Sigmoid colon (tissue), 7 donors: ENCODE data around the gene IFITM2. TPM values are rescaled to one million over a fixed set of nuclear protein-coding genes. Genes with fewer than 3 reads are reported as not detected.

Source experiments
- DNase-seq: peaks from one replicate; pipeline ENCODE4 v3.0.0-alpha.2; 2019
- H3K27ac ChIP-seq, 4 donors: fragments of 200-600 bp; sonication (generic); one replicate each; pipeline ENCODE4 v1.5.1; 2016 to 2019; ENCODE audit warnings: mild to moderate bottlenecking in 1 of 4
- H3K27me3 ChIP-seq, 3 donors: fragments of 200-600 bp; sonication (generic); one replicate each; pipeline ENCODE4 v1.5.1; 2019; ENCODE audit warnings: mild to moderate bottlenecking in 1 of 3
- H3K36me3 ChIP-seq, 4 donors: fragments of 200-600 bp; sonication (generic); one replicate each; pipeline ENCODE4 v1.5.1; 2016 to 2019
- H3K4me1 ChIP-seq, 4 donors: fragments of 200-600 bp; sonication (generic); one replicate each; pipeline ENCODE4 v1.5.1; 2017 to 2019
- H3K4me3 ChIP-seq, 4 donors: fragments of 200-600 bp; sonication (generic); one replicate each; pipeline ENCODE4 v1.5.1; 2017 to 2019; ENCODE audit warnings: mild to moderate bottlenecking in 2 of 4, moderate library complexity in 1 of 4
- H3K9me3 ChIP-seq, 4 donors: fragments of 200-600 bp in 3 of 4; sonication (generic) in 3 of 4; one replicate each; pipeline versions ENCODE4 v1.5.1 to v1.6.1; 2013 to 2019
- EP300 ChIP-seq, 4 donors: sonication (generic); formaldehyde crosslinking; IDR thresholded peaks; one replicate each; pipeline ENCODE4 v1.6.1; 2017; ENCODE audit warnings: antibody characterized with exemption in 4 of 4
- POLR2A ChIP-seq, 2 donors: fragments of 450-650 bp; IDR thresholded peaks; one replicate each; pipeline ENCODE4 v1.6.1; 2016; ENCODE audit warnings: antibody characterized with exemption in 2 of 2, mild to moderate bottlenecking in 2 of 2, moderate library complexity in 2 of 2
- POLR2AphosphoS5 ChIP-seq, 4 donors: sonication (generic); formaldehyde crosslinking; IDR thresholded peaks; one replicate each; pipeline ENCODE4 v1.6.1; 2017; ENCODE audit warnings: antibody characterized with exemption in 4 of 4
- WGBS, 2 donors: extraction: QIAGEN DNeasy Blood & Tissue Kit; methylation state at CpG; one replicate each; pipeline ENCODE4 v1.1.7; 2013; 5-methylcytosine and 5-hydroxymethylcytosine counted together
- intact Hi-C: fragments of 100-400 bp; cut with DNase I; formaldehyde crosslinking; loops from one replicate; pipeline ENCODE4 v1.15.1; 2023
- polyA plus RNA-seq, 3 donors: library from polyadenylated mRNA; stranded (reverse); fragments of 200-250 nt; gene quantifications; one replicate each; pipeline ENCODE4 v1.2.3, GENCODE V29; 2013
- total RNA-seq, 4 donors: library from RNA; depleted of rRNA; stranded (reverse); fragments of >200 nt; gene quantifications; one replicate each; pipeline ENCODE4 v1.1.0, GENCODE V29; 2016
- TF ChIP-seq, protein P1 (sequence below), 4 experiments: fragments of 450-650 bp in 3 of 4; fragments of 200-600 bp in 1 of 4; IDR thresholded peaks; one replicate each; pipeline ENCODE4 v1.5.1; 2016 to 2019; ENCODE audit warnings: antibody characterized with exemption in 4 of 4, mild to moderate bottlenecking in 3 of 4, moderate library complexity in 2 of 4
- donor health status: healthy with polysubstance abuse.
- donor health status: Bipolar disorder and iron deficiency.
- donor health status: healthy.

The IFITM2 gene
- total and polyA plus RNA-seq, 7 donors = 73.3 to 461 (median 161) TPM

DNA sequence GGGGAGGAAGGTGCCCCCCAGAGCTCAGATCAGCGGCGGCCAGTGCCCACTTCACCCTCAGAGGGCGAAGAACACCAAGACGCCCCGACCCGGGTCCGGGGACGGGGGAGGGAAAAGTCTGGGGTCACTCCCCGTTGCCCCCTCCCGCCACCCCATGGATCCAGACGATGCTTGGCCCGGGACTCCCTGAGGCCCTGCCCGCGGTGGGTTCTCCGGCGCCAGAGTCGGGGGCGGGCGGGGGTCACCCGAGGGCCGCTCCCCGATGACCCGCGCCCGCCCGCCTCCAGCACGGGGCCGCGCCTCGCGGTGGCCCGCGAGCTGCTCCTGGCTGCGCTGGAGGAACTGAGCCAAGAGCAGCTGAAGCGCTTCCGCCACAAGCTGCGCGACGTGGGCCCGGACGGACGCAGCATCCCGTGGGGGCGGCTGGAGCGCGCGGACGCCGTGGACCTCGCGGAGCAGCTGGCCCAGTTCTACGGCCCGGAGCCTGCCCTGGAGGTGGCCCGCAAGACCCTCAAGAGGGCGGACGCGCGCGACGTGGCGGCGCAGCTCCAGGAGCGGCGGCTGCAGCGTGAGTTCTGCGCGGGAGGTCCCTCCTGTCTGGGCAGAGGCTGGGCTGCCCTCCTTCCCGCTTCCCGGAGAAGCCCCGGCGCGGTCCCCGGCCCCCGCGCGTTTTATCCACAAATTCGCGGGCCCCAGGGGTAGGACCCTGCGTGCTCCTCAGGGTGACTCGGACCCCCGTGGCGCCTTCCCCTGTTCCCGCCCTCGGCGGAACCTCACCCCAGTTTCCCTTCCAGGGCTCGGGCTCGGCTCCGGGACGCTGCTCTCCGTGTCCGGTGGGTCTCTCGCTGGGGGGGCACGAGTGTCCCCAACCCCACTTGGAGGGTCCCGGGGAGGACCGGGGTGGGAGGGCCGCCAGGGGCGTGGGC is 28.3 kb upstream of the IFITM2 start:
- no peak for TF ChIP-seq POLR2A (IDR thresholded peaks at IDR 0.05)
- TF ChIP-seq EP300 (IDR thresholded peaks at IDR 0.05) = no peak
- TF ChIP-seq, protein P1, sequence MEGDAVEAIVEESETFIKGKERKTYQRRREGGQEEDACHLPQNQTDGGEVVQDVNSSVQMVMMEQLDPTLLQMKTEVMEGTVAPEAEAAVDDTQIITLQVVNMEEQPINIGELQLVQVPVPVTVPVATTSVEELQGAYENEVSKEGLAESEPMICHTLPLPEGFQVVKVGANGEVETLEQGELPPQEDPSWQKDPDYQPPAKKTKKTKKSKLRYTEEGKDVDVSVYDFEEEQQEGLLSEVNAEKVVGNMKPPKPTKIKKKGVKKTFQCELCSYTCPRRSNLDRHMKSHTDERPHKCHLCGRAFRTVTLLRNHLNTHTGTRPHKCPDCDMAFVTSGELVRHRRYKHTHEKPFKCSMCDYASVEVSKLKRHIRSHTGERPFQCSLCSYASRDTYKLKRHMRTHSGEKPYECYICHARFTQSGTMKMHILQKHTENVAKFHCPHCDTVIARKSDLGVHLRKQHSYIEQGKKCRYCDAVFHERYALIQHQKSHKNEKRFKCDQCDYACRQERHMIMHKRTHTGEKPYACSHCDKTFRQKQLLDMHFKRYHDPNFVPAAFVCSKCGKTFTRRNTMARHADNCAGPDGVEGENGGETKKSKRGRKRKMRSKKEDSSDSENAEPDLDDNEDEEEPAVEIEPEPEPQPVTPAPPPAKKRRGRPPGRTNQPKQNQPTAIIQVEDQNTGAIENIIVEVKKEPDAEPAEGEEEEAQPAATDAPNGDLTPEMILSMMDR (IDR thresholded peaks at IDR 0.05) = no peak
- no peak for TF ChIP-seq POLR2AphosphoS5 (IDR thresholded peaks at IDR 0.05)
- intact Hi-C loops = no loop called here
- DNase-seq = peak; percentile 58
- Histone ChIP-seq H3K9me3 (no peaks in the 10 kb centered on the region), H3K4me3 (peak overlapping the region in 3 of 4 donors; percentile 7 to 32 (median 22)), H3K27ac (no peak overlapping the region), H3K27me3 (peaks cover 42 to 68% (median 57%) of the 10 kb centered on the region in 3 donors), H3K36me3 (no peaks in the 10 kb centered on the region), H3K4me1 (peaks cover 0 to 31% (median 26%) of the 10 kb centered on the region in 4 donors)
- 7 to 16% methylated on average over 97 of the region's 97 CpGs for WGBS, 2 donors

DNA sequence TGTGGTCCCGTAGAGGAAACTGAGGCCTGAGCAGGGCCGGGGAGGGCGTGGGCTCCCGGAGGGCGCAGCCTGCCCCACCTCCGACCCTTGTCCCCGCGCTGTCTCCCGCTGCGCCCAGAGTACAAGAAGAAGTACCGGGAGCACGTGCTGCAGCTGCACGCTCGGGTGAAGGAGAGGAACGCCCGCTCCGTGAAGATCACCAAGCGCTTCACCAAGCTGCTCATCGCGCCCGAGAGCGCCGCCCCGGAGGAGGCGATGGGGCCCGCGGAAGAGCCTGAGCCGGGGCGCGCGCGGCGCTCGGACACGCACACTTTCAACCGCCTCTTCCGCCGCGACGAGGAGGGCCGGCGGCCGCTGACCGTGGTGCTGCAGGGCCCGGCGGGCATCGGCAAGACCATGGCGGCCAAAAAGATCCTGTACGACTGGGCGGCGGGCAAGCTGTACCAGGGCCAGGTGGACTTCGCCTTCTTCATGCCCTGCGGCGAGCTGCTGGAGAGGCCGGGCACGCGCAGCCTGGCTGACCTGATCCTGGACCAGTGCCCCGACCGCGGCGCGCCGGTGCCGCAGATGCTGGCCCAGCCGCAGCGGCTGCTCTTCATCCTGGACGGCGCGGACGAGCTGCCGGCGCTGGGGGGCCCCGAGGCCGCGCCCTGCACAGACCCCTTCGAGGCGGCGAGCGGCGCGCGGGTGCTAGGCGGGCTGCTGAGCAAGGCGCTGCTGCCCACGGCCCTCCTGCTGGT is 27.5 kb upstream of the IFITM2 start:
- 1 to 3% methylated on average over 85 of the region's 85 CpGs for WGBS, 2 donors
- TF ChIP-seq EP300 (IDR thresholded peaks at IDR 0.05) (no peak), POLR2A (IDR thresholded peaks at IDR 0.05) (no peak), POLR2AphosphoS5 (IDR thresholded peaks at IDR 0.05) (no peak)
- TF ChIP-seq, protein P1 (IDR thresholded peaks at IDR 0.05) = no peak
- Histone ChIP-seq H3K4me1 (peaks cover 0 to 31% (median 26%) of the 10 kb centered on the region in 4 donors), H3K27ac (no peak overlapping the region), H3K27me3 (peaks cover 46 to 76% (median 62%) of the 10 kb centered on the region in 3 donors), H3K9me3 (no peaks in the 10 kb centered on the region), H3K36me3 (no peaks in the 10 kb centered on the region), H3K4me3 (peak overlapping the region in 3 of 4 donors; percentile 7 to 32 (median 22))
- intact Hi-C loops = no loop called here
- peak; percentile 63 for DNase-seq

DNA sequence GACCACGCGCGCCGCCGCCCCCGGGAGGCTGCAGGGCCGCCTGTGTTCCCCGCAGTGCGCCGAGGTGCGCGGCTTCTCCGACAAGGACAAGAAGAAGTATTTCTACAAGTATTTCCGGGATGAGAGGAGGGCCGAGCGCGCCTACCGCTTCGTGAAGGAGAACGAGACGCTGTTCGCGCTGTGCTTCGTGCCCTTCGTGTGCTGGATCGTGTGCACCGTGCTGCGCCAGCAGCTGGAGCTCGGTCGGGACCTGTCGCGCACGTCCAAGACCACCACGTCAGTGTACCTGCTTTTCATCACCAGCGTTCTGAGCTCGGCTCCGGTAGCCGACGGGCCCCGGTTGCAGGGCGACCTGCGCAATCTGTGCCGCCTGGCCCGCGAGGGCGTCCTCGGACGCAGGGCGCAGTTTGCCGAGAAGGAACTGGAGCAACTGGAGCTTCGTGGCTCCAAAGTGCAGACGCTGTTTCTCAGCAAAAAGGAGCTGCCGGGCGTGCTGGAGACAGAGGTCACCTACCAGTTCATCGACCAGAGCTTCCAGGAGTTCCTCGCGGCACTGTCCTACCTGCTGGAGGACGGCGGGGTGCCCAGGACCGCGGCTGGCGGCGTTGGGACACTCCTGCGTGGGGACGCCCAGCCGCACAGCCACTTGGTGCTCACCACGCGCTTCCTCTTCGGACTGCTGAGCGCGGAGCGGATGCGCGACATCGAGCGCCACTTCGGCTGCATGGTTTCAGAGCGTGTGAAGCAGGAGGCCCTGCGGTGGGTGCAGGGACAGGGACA is 26.7 kb upstream of the IFITM2 start:
- H3K27ac ChIP-seq = no peak overlapping the region
- H3K4me3 ChIP-seq = peak overlapping the region in 3 of 4 donors; percentile 3 to 32 (median 22)
- peaks cover 46 to 84% (median 69%) of the 10 kb centered on the region in 3 donors for H3K27me3 ChIP-seq
- H3K4me1 ChIP-seq = peaks cover 0 to 31% (median 26%) of the 10 kb centered on the region in 4 donors
- TF ChIP-seq EP300 (IDR thresholded peaks at IDR 0.05) (no peak), POLR2A (IDR thresholded peaks at IDR 0.05) (no peak), POLR2AphosphoS5 (IDR thresholded peaks at IDR 0.05) (no peak)
- TF ChIP-seq, protein P1 (IDR thresholded peaks at IDR 0.05) = no peak
- 8 to 11% methylated on average over 79 of the region's 79 CpGs for WGBS, 2 donors
- intact Hi-C loops = no loop called here
- H3K9me3 ChIP-seq = no peaks in the 10 kb centered on the region
- peak; percentile 56 for DNase-seq
- H3K36me3 ChIP-seq = no peaks in the 10 kb centered on the region

DNA sequence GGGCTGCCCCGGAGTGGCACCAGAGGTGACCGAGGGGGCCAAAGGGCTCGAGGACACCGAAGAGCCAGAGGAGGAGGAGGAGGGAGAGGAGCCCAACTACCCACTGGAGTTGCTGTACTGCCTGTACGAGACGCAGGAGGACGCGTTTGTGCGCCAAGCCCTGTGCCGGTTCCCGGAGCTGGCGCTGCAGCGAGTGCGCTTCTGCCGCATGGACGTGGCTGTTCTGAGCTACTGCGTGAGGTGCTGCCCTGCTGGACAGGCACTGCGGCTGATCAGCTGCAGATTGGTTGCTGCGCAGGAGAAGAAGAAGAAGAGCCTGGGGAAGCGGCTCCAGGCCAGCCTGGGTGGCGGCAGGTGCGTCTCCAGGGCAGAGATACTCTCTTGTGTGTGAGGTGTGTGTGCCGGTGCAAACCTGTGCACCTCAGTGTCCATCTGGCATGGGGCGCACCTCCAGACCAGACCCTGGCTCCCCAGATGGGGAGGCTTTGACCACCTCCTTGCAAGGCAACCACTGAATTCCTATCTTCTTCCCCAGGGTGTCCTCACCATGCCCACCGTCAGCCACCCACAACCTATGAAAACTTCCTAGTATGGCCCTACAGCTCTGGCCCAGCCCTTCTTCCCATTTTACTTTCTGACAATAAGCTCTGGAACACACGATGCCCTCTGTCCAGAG is 26.0 kb upstream of the IFITM2 start:
- 38 to 40% methylated on average over 26 of the region's 26 CpGs for WGBS, 2 donors
- TF ChIP-seq POLR2A (IDR thresholded peaks at IDR 0.05) = no peak
- TF ChIP-seq POLR2AphosphoS5 (IDR thresholded peaks at IDR 0.05) = no peak
- TF ChIP-seq, protein P1 (IDR thresholded peaks at IDR 0.05) = no peak
- no peak for TF ChIP-seq EP300 (IDR thresholded peaks at IDR 0.05)
- no peak overlapping the region for H3K27ac ChIP-seq
- H3K27me3 ChIP-seq = peaks cover 46 to 85% (median 71%) of the 10 kb centered on the region in 3 donors
- H3K4me3 ChIP-seq = no peak overlapping the region
- peaks cover 0 to 31% (median 26%) of the 10 kb centered on the region in 4 donors for H3K4me1 ChIP-seq
- DNase-seq = no peak
- H3K36me3 ChIP-seq = no peaks in the 10 kb centered on the region
- no peaks in the 10 kb centered on the region for H3K9me3 ChIP-seq
- intact Hi-C loops = no loop called here
